GM18907 (cell line): Measurements from ENCODE around the gene ZNF440.
A peak's percentile ranks its signal among the peaks of the same experiment; 100 is the strongest.
"Not testable (repeated sequence)": the region's sequence is repeated elsewhere in the genome, so short reads cannot be mapped to it uniquely, and the experiment has no call there.

Experiments used
- ATAC-seq: cut with Tn5 transposase; IDR thresholded peaks from one replicate; pipeline ENCODE4 v1.9.1; 2021; ENCODE audit warnings: mild to moderate bottlenecking, moderate library complexity; ENCODE audit not compliant: unreplicated experiment

Gene ZNF440

DNA sequence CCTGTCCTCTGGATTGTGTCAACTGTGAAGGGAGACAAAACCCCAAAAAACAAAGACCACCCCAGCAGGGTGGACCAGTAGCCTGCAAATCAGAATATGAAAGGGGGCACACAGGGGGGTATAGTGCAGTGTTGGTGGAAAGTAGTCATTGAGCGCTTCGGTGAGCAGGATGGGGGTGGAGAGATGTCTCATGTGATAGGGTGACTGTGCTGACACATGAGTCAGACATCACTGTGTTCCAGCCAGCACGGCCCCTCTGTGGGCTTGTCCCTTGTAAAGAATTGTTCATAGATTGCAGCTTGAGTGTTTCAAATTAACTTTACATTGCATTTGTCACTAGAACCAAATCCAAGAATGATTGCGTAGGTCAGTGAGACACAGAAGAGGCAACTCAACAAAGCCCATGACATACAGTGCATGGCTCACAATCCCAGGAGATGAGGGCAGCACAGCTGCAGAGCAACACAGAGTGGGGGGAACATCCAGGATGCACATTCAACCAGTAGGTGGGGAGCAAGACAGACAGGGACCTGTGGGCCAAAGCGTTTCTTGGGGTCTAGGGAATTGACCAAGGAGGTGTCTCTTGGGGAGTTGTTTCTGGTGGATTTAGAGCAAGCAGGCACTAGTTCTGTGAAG, 7.5 kb downstream of the ZNF440 start:
- no peak for ATAC-seq

DNA sequence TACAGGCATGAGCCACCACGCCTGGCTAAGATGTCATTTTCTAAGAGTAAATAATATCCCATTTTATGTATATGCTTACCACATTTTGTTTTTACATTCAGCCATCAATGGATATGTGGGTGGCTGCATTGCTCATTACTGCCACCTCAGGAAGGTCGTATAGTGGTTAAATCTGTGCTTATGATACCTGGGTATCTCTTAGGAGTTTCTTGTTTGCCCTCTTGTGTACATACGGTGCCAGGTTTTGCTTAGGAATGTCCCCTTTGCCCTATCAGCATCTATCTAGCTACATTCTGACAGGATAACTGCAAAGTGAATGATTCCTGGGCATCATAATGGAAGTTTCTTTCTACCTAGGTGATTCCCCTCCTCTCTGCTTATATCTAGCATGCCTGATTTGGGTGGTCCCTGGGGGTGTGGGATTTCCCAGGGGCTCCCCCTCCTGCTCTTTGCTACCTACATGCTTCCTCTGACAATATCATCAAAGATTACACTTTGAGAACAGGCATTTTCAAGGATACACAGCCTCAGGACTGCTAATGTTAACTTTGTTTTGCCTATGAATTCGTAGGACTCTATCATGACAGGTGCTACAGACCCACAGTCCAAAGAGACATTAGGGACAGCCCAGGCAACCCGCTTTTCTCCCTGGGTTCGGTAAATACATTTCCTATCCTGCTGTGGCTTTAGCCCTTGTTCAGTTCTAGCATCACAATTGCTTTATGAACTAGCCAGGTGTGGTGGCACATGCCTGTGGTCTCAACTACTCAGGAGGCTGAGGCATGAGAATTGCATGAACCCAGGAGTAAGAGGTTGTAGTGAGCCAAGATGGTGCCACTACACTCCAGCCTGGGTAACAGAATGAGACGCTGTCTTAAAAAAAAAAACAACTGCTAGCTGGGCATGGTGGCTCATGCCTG, 15.1 kb downstream of the ZNF440 start:
- ATAC-seq = not testable (repeated sequence)

GRCh38 chr19:11832253-11832912, 18.3 kb downstream of the ZNF440 start:
- no peak for ATAC-seq

GRCh38 chr19:11833541-11833940, 19.5 kb downstream of the ZNF440 start:
- ATAC-seq = no peak

GRCh38 chr19:11835626-11836066, 21.6 kb downstream of the ZNF440 start:
- ATAC-seq = not testable (repeated sequence)

GRCh38 chr19:11843722-11844121, 29.6 kb downstream of the ZNF440 start:
- no peak for ATAC-seq

DNA sequence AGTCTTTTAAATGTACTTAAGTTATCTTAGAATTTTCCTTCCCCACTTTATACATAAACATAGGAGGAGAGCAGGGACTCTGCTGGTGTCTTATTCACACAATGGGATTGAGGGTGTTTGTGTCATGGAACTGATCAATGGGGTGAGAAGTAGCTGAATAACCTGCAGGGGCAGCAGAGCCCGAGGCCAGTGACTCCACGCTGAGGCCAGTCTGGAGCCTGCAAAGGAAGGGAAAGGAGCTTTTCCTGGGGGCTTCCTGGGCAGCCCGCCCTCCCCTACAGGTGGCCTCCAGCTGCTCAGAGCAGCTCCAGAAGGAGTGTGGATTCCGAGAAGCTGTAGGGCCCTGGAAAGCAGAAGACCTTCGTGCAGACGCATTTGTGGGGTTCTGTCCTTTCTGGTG, 33.5 kb downstream of the ZNF440 start:
- ATAC-seq = not testable (repeated sequence)

GRCh38 chr19:11848200-11848593, 34.1 kb downstream of the ZNF440 start:
- ATAC-seq = no peak

DNA sequence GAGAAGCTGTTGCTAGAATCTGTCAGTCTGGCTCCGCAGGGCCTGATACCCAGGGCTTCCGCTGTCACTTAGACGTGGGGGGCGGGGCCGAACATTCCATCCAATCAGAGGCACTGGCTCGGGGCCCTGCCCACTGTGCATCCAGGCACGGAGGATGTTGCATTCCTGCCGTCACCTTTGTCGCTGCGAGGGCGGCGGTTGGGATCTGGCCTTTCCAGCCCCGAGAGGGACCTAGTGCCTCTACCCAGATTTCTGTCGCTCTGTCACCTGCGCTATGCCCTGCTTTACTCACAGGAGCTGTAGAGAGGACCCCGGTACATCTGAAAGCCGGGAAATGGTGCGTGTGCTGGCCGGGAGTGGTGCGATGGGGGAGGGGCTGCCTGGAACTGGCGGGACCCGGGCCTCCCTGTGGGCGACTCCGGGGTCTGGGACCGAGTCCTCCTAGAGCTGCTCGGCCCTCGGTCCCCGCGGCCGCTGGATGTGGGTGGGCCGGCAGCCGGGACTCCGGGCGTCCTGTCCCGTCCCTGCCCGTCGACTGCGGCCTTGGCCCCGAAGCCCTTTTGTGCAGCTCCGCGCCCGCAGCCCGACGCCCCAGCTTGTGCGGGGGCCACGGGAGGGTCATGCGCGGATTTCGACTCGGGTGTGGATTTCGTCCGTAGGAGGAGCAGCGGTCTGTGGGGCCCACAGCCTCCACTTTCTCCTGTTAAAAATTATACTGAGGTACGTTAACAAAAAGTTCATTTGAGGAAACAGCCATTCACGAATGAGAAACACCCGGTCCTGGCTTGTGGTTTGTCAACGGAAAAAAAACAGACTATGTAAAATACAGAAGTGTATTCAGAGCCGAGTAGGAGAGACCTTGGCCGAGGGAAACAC, 34.8 kb downstream of the ZNF440 start, which contains the start of gene ZNF439:
TSS of gene ZNF439 (plus strand) at position 133 of the 876 bp plus-strand sequence. CDS start at position 275, 142 bp downstream.
- peak; percentile 79 for ATAC-seq

- not testable (repeated sequence) for ATAC-seq
Measured at GRCh38 chr19:11850289-11850688, 36.2 kb downstream of the ZNF440 start.

- ATAC-seq = no peak
Measured at GRCh38 chr19:11853358-11853757, 39.3 kb downstream of the ZNF440 start.

GRCh38 chr19:11856596-11857250, 42.6 kb downstream of the ZNF440 start:
- no peak for ATAC-seq

GRCh38 chr19:11860721-11861120, 46.6 kb downstream of the ZNF440 start:
- no peak for ATAC-seq

DNA sequence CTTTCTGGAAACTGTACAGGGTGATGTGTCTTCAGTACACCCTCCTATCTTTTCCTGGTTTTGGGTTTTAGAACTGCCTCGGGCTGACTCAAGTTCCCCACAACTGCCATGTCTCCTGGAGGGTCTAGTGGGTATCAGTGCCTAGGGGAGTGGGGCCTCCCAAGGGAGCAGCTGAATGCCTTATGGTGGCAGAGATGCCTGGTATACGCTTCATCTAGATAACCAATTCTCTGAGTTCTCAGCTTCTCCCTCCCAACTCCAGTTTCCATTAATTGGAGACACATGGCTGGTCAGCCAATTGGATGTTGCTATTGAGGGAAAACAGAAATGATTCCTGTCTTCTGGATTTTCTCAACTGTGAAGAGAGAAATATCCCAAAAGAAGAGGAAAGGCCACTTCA, 47.2 kb downstream of the ZNF440 start:
- ATAC-seq = no peak

DNA sequence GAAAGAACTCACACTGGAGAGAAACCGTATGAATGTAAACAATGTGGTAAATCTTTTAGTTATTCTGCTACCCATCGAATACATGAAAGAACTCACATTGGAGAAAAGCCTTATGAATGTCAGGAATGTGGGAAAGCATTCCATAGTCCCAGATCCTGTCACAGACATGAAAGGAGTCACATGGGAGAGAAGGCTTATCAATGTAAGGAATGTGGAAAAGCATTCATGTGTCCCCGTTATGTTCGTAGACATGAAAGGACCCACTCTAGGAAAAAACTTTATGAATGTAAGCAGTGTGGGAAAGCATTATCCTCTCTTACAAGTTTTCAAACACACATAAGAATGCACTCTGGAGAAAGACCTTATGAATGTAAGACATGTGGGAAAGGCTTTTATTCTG, 53.7 kb downstream of the ZNF440 start:
- not testable (repeated sequence) for ATAC-seq

DNA sequence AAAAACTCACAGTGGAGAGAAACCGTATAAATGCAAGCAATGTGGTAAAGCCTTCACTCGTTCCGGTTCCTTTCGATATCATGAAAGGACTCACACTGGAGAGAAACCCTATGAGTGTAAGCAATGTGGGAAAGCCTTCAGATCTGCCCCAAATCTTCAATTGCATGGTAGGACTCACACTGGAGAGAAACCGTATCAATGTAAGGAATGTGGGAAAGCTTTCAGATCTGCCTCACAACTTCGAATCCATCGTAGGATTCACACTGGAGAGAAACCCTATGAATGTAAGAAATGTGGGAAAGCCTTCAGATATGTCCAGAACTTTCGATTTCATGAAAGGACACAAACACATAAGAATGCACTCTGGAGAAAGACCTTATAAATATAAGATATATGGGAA, 54.1 kb downstream of the ZNF440 start:
- ATAC-seq = no peak

- ATAC-seq = no peak
Measured at GRCh38 chr19:11872624-11873023, 58.6 kb downstream of the ZNF440 start.

GRCh38 chr19:11873762-11874161, 59.7 kb downstream of the ZNF440 start:
- no peak for ATAC-seq

GRCh38 chr19:11879687-11880266, 65.7 kb downstream of the ZNF440 start:
- not testable (repeated sequence) for ATAC-seq

DNA sequence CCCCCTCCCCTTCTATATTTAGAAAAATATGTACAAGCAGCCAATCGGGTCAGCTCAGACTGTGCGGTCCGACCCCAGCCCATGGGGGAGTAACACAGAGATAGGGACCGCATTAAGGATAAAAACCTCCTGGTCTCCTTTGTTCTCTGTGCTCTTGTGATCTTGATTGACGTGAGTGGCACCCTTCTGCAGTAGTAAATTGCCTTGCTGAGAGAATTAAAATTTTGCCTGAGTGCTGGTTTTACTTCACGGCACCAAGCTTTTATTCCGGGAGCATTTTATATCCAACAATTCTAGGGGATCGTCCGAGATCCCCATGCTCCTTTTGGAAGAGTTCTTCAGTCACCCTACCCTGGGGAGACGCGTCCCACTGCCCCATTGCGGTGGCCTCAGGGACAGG, 66.5 kb downstream of the ZNF440 start:
- no peak for ATAC-seq
